HG02588 (cell line): ENCODE measurements around the gene PHACTR3.

Experiments used
- ATAC-seq: cut with Tn5 transposase; IDR thresholded peaks from one replicate; pipeline ENCODE4 v1.9.1; 2021; ENCODE audit warnings: mild to moderate bottlenecking, moderate library complexity; ENCODE audit not compliant: unreplicated experiment

The PHACTR3 gene

DNA sequence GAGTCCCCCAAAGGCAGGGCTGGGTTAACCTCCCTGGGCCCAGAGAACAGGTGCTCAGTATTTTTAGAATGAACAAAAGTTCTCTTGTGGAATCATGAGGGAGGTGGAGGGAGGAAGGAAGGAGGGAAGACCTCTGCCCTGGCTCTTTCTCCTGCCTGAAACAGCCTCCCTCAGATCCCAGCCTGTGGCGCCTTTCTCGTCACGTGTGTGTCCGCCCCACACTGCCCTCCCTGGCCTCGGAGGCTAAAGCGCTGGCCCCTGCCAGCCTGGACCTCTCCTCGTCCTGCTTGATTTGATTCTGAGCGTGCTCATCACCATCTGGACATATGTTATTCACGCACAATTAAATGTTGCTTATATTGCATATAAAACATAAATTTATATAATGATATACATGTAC lies 40.9 kb downstream of the PHACTR3 start:
- no peak for ATAC-seq

- no peak for ATAC-seq
Observed at GRCh38 chr20:59645761-59646171, 41.4 kb downstream of the PHACTR3 start.

- ATAC-seq, result no peak
Observed at GRCh38 chr20:59646487-59646886, 42.1 kb downstream of the PHACTR3 start.

- no peak for ATAC-seq
Observed at GRCh38 chr20:59647271-59647670, 42.9 kb downstream of the PHACTR3 start.

DNA sequence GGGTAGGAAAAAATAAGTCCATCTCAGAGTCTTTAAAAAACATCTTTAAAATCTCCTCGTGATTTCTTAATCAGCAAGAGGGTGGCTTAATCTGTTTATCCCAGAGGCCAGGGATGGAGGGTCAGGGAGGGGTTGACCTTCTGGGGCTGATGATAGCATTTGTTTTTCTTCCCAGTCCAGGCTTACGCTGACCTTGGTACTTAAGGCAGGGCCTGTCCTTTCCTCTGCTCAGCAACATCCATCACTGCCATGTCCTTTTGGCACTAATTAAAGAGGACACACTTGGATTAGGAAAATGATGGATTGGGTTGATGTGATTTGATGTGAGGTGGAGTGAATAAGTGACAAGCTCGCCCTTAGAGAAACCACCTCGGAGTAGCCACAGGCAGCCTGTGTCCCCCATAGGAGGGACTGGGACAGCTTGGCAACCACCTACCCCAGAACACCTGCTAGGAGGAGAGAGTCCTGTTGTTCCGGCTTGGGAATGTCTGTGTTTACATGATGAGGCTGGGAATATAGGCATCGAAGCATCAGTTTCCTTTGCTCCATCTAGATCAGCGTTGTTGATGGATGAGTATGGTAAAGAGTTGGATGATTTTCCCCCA lies 44.2 kb downstream of the PHACTR3 start:
- no peak for ATAC-seq

DNA sequence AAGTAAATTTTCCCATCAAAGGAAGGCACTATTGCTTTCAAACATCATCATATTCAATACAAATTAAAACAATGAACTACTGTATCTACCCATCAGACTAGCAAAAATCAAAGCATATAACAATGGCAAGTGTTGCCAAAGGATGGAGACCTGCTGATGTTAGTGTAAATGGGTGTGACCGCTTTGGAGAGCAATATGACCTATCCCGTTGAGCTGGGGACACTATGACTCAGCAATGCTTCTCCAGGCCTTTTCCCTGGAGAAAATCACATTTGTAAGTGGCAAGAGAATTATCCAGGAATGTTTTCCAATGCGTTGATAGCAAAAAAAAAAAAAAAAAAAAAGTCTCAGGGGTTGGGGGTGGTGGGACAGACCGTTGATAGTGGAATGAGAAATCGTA lies 46.1 kb downstream of the PHACTR3 start:
- ATAC-seq, result no peak

DNA sequence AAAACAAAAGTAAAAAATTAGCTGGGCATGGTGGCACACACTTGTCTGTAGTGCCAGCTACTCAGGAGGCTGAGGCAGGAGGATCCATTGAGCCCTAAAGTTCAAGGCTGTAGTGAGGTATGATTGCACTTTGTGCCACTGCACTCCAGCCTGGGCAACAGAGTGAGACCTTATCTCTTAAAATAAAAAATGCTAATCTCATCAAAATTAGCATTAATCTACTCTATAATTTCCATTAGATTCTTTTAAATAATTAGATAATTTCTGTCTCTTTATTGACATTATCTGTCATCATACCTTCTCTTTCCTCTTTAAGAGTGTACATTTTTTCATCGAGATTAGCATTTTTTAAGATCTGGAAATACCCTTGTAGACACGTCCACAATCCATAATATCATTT lies 48.0 kb downstream of the PHACTR3 start:
- ATAC-seq, result no peak

DNA sequence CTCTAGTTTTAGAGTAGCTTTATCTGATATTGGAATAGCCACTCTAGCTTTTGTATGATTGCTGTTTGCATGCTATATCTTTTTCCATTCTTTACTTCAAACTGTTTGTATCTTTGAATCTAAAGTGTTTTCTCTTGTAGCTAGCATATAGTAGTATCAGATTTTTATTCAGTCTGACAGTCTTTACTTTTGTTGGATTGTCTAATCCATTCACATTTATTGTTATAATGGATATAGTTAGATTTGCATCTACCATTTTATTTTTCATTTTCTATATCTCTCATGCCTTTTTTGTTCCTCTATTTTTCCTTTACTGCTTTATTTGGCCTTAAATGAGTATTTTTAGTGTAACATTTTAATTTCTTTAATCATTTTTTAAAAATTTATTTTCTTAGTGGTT lies 52.1 kb downstream of the PHACTR3 start:
- ATAC-seq, result no peak

GRCh38 chr20:59657459-59658046 lies 53.2 kb downstream of the PHACTR3 start:
- ATAC-seq, result no peak

DNA sequence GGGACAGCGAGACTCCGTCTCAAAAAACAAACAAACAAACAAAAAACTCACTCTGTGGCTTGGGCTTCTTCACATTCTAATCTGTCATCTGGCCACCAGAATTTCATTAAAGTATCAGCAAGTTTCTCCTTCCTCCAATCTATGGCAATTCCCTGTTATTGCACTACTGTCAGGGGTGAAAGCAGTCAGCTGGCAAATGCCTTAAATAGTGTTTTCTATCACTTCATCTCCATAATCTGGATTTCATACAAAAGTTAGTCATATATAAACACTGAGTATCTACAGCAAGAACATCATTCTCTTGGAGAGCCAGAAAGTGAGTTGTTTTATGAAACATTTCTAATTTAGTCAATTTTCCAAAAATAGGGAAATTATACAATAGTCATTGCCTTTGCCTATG lies 56.1 kb downstream of the PHACTR3 start:
- no peak for ATAC-seq

- no peak for ATAC-seq
Observed at GRCh38 chr20:59661153-59661552, 56.8 kb downstream of the PHACTR3 start.

GRCh38 chr20:59661621-59662020 lies 57.3 kb downstream of the PHACTR3 start:
- no peak for ATAC-seq

DNA sequence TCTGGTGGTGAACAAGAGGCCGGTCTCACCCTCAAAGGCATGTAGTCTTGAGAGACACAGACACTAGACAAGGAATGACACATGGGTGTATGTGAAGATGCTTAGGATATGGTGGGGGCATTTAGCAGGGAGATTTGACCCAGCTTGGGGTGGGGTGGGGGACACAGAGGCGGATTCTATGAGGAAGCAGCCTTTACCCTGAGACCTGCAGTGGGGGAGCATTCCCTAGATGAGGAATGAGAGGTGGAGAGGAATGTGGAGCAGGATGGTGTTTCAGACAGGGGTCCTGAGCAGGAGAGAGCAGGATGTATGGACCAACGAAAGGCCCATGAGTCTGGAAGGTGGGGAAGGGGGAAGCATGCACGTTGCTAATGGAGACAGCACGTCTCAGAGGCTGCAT lies 57.8 kb downstream of the PHACTR3 start:
- no peak for ATAC-seq

DNA sequence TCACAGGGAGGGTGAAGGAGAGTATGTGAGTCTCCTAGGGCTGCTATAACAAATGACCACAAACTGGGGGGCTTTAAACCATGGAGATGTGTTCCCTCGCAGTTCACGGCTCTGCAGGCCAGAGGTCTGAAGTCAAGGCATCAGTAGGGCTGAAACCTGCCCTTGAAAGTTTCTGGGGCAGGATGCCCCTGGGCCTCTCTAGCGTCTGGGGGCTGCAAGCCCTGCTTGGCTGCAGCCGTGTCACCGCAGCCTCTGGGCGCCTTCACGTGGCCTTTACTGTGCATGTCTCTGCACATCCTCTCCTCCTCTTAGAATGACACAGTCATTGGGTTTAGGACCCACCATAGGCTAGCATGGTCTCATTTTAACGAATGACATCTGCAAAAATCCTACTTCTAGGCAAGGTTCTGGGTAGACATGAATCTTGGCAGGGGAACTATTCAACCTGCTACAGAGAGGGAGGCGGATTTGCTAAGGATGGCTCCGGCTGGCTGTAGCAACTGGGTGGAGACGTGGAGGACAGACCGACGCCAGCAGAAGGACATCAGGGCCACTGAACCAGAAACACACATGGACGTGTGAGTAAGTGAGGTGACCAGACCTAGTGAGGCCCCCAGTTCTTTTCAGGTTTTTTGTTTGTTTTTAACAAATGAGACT lies 58.6 kb downstream of the PHACTR3 start:
- no peak for ATAC-seq

DNA sequence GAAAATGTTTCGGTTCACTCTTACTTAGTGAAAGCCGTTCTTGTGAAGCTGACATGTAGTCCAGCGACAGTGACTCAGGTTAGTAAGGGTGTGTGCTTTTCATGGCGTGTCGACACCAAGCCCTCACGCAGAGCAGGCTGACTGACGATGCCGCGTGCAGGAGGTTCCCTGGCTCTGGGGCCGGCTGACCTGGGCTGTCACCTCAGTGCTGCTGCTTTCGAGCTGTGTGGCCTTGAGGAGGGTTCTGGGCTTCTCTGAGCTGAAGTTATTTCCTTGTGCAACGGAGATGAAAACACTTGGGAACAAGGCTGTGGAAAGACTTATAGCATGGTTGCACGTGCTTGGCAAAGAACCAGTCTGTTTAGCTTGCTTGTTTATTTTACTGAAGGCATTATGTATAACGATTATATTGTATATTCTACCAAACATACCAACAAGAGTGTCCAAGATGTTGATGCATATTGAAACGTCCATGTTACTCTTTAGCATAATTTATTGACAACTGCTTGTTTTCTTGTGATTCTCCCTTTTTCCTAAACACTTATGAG lies 59.2 kb downstream of the PHACTR3 start:
- no peak for ATAC-seq

DNA sequence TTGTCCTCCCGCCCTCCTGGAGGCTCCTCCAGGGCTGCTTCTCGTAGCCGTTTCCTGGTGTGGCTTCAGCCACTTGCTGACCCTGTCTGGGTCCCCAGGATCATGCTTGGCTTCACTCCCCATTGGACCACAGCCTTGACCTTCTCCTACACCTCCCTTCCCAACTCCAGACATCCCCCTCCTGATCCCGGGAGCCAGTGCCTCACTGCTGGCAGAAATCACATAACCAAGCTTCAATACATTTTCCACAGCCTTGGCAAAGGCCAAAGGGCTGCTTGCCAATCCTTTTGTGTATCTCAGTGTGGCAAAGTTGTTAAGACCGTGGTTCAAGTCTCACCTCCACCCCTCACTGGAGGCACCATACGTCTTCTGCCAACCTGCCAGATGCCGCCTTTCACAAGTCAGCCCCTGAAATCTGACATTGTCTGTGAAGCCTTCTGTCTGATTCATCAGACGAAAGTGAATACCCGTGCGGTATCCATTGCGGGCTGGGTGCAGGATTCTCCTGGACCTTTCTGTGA lies 60.1 kb downstream of the PHACTR3 start:
- ATAC-seq, result no peak

DNA sequence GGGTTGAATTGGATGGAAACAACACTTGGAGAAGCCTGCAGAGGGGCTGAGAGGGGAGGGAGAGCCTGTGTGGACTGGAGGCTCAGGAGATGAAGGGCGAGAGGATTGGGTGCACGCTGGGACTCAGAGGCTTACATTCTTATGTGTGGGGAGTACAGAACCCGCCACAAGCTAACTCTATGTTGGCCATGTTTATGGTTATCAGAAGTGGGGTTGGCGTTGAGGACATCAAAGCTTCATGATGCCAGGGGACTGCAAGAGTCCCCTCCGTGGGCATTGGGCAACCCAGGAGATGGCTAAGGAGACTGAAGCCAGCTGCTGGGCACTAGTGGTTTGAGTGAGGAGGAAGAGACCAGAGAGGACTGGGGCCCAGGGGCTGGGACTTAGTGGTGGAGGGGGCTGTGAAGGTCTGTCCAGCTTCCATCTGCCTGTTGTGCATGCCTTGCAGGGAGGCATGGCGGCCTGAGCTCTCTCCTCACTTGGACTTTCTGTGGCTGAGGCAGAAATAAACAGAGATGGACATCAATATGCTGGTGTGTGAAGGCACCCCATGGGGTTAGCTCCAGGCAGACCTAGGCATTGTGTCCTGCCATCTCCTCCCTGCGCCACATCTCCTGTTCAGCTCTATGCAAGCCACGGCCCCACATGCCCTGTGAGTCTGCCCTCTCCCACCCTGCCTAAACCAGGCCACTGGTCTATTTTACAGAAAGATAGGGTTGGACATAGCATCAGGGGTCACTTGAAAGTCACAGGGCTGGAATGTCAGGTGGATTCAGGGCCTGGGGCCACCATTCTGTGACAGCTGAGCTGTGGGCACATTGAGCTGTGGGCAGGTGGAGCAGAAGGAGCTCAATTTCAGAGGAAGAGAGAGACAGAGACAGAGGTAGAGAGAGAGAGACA lies 61.6 kb downstream of the PHACTR3 start:
- no peak for ATAC-seq

DNA sequence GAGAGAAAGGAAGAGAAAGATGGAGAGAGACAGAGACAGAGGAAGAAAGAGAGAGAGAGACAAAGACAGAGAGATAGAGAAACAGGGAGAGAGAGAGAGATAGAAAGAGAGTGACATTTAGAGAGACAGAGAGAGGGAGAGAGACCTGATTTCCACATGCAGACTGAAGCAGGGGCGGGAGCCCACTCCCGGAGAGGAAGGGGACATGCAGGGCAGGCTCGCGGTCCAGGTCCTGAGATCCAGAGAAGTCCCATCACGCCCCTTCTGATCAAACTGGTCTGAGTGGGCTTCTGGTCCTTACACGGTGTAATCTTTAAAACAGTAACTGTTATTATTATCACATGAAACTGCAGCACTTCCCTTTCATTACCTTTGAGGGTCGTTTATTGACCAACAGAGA lies 62.2 kb downstream of the PHACTR3 start:
- no peak for ATAC-seq

- no peak for ATAC-seq
Observed at GRCh38 chr20:59667131-59667530, 62.8 kb downstream of the PHACTR3 start.

DNA sequence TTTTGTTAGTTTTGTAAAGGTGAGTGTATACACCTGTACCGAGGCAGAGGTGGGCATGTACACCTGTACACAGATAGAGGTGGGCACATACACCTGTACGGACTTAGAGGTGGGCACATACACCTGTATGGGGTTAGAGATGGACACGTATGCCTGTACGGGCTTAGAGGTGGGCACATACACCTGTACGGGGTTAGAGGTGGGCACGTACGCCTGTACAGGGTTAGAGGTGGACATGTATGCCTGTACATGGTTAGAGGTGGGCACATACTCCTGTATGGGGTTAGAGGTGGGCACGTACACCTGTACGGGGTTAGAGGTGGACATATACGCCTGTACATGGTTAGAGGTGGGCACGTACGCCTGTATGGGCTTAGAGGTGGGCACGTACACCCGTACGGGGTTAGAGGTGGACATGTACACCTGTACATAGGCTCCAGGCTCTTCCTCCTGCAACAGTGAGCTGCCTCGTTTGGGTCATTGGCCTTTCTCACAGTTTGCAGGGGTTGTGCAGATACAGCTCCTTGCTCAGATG lies 63.7 kb downstream of the PHACTR3 start:
- no peak for ATAC-seq
